ENCODE results near the gene LMNTD2.

Gene LMNTD2

DNA sequence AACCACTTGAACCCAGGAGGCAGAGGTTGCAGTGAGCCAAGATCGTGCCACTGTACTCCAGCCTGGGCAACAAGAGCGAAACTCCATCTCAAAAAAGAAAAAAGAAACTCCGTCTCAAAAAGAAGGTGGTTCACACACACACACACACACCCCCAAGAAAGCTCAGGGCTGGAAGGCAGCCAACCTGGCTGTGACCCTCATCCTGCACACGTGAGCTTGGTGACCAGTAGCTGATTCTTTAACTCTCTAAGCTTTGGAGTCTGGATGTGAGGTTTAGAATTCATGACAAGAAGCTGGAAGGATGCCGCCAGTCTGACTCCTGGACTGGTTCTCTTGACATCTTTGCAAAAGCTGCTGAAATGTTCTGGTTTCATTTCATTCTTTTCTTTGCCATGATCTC, 51.6 kb downstream of the LMNTD2 start:
- DNase-seq, result no peak

DNA sequence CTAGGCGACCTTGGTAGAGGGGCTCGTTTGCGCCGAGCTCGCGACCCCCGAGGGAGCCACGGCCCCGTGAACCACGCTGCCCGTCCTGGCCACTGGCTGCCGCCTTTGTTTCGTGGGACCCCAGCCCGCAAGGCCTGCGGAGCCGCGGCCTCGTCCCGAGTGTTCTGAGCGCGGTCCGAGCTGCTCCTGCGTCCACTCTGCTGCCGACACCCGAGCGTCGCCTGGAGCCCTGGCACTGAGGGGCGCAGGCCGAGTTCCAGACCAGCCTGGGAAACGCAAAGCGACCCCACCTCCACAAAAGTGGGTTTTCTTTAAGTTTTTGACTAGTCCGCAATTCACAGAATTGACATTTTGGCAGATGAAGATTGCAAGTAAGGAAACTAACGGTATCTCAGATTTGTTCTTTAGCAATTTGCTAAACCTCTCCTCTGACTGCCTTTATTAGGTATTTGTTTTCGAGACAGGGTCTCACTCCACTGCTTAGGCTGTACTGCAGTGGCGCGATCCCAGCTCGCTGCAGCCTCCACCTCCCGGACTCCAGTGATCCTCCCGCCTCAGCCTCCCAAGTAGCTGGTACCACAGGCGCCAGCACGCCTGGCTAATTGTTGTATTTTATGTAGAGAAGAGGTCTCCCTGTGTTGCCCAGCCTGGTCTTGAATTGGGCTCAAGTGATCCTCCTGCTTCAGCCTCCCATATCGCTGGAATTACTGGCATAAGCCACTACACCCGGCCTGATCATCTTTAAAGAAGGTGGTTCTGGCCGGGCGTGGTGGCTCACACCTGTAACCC, 52.6 kb downstream of the LMNTD2 start:
- no peak for DNase-seq

GRCh38 chr11:506995-507726, 53.4 kb downstream of the LMNTD2 start, which contains the start of gene RNH1:
TSS of gene RNH1 (minus strand) at chr11:507242. CDS start at chr11:502162, 5,080 bp downstream.
- peak; percentile 77 to 88 for DNase-seq

DNA sequence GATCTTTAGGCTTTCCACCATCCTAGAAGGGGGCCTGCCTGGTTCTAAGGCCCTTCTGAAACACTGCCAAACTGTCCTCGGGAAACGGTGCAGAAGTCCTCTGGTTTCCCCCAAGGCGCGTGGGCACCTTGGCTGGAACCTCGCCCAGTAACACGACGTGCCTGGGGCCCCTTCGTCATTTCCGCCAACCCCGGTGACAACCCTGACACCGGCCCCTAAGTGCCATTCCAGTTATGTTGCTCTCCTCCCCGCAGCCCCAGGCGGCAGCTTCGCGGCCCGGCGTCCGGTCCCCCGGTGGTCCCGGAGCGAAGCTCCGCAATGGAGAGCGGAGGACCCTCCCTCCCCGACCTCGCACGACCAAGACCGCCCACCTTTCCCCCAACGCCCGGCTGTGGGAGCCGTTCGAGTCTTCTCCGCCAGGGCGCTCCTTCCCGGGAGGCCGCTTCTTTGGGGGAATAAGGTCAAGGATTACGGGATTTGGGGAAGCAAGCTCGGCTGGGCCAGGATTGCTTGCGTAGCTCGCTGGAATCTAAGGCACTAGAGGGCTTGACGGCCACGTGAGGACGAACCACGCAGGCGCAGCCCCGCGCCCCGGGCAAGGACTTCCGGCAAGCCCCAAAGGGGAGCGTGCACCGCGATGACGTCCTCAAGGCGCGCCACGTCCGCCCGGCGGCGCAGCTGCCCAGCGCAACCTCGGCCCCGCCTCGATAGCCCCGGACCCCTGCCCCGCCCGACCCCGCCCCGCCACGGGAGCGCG, 54.1 kb downstream of the LMNTD2 start:
- peak; percentile 77 to 88 for DNase-seq

DNA sequence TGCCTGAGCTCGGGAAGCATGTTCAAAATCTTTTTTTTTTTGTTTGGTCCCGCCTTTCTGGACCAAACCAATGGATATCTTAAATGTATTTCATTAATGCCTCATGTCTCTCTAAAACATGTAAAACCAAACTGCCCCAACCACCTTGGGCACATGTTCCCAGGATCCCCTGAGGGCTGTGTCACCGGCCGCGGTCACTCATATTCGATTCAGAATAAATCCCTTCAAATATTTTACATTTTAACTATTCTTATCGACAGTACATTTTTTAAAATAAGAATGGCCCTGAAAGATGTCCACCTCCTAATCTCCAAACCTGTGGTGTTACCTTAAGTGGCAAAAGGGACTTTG, 55.6 kb downstream of the LMNTD2 start:
- DNase-seq, result no peak
